Ammon's horn (tissue), 1 donor: Measurements from ENCODE around the gene KIF3A.

Experiments
- DNase-seq: peaks from one replicate; pipeline ENCODE4 v3.0.0-alpha.2; 2016; ENCODE audit warnings: low spot score

The KIF3A gene

GRCh38 chr5:132753135-132753987 is 16.0 kb upstream of the KIF3A start:
- peak; percentile 93 for DNase-seq

DNA sequence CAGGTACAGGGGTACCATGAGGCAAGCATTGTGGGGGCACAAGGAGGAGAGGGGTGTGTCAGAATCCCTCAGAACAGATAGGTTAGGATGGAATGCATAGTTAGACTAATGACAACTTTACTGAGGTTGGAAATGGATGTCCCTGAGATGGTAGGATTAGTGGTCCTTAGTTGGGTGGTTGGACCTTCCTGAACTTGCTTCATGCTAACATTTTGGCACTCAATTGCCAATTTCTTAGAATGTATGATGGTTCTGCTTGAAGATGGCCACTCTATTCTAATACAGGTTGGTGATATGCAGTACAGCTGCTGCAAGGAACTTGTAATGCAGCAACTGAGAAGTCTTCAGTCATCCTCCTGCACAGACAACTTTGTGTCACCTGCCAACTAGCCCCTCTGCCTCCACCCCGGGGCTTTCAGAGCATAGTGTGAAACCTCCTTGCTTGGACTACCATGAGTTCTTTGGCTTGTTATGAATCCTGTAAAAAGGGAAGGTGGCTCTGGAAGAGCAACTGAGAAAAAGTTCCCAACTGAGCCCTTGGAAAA is 15.3 kb upstream of the KIF3A start:
- no peak for DNase-seq

GRCh38 chr5:132751971-132752580 is 14.7 kb upstream of the KIF3A start:
- no peak for DNase-seq

DNA sequence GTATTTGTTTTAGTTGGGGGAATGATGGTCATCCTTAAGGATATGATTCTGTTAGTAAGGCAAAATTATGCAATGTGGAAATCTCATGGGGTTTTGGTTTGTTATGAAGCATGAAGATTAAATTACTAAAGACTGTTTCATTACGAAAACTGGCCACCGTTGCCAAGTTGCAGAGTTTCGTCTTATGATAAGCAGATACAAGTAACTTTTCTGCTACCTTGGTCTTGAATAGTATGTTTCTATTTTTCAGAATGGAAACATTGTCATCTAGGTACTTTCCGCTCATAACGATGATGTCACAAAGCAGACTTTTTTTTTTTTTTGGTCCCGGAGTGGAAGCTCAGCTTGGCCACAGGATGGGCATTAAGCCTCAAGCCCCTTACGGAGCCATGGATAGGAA is 14.1 kb upstream of the KIF3A start:
- no peak for DNase-seq

GRCh38 chr5:132750471-132751230 is 13.3 kb upstream of the KIF3A start:
- DNase-seq = no peak

DNA sequence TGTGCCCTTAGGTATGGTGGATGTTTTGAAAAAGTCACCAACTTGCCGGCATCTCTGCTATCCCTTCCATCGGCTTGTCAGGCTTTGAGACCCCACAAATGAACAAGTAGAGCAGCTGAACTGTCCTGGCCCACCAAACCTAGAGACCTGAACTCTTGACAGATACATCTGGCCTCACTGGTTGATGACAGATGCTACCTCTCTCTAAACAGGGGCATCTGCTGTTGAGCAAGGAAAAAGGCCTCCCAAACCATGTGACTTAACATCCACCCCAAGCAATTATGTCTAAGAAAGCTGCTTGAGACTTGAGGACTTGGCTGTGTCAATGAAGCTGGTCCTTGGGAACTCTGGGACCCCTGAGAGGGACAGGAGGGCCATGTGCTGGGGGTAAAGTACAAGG is 12.2 kb upstream of the KIF3A start:
- no peak for DNase-seq

GRCh38 chr5:132748522-132749000 is 11.2 kb upstream of the KIF3A start:
- DNase-seq = no peak

- no peak for DNase-seq
Observed at GRCh38 chr5:132747616-132748440, 10.5 kb upstream of the KIF3A start.

GRCh38 chr5:132746954-132747615 is 9.7 kb upstream of the KIF3A start, which contains the start of gene CCNI2:
TSS of gene CCNI2 (plus strand) at chr5:132747426. CDS start at chr5:132747496, 70 bp downstream.
- DNase-seq = peak; percentile 68

- DNase-seq = no peak
Observed at GRCh38 chr5:132746592-132746953, 9.2 kb upstream of the KIF3A start.

DNA sequence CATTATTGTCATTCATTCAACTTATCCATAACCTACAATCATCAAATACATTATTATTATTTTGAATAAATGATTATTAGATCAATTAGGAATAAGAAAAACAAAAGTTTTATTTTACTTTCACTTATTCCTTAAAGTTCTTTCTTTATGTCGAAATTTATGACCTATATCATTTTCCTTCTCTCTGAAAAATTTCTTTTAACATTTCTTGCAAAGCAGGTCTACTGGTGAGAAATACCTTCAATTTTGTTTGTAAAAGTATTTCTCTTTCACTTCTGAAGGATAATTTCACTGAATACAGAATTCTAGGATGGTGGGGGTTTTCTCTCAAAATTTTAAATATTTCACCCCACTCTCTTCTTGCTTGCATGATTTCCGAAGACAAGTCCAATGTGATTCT is 7.3 kb upstream of the KIF3A start:
- no peak for DNase-seq

DNA sequence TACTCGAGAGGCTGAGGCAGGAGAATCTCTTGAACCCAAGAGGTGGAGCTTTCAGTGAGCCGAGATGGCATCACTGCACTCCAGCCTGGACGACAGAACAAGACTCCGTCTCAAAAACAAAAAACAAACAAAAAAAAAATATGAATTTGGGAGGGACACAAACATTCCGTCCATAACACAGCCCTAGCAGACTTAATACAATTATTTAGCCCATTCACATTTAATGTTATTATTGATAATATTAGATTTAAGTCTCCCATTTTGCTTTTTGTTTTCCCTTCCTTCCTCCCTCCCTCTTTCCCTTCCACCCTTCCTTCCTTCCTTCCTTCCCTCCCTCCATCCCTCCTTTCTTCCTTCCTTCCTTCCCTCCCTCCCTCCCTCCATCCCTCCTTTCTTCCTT is 5.3 kb upstream of the KIF3A start:
- DNase-seq = no peak

DNA sequence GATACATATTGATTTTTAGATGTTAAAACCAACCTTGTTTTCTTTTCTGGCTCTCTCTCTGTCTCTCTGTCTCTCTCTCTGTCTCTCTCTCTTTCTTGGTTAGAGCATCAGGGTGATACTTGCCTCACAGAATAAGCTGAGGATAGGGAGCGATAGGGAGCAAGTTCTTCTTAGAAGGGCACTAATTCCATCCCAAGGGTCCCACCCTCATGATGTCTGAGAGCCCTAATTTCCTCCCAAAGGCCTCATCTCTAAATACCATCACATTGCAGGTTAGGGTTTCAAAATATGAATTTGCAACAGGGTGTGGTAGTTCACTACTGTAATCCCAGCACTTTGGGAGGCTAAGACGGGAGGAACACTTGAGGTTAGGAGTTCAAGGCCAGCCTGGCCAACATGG is 4.8 kb upstream of the KIF3A start:
- no peak for DNase-seq

GRCh38 chr5:132739232-132739631 is 1.9 kb upstream of the KIF3A start:
- DNase-seq = no peak

- DNase-seq = peak; percentile 42
Observed at GRCh38 chr5:132737982-132738681, 786 bp upstream of the KIF3A start.

- DNase-seq = no peak
Observed at GRCh38 chr5:132734687-132735086, 2.7 kb downstream of the KIF3A start.

GRCh38 chr5:132733499-132734148 is 3.7 kb downstream of the KIF3A start:
- DNase-seq = no peak

- DNase-seq = no peak
Observed at GRCh38 chr5:132729896-132730295, 7.5 kb downstream of the KIF3A start.

DNA sequence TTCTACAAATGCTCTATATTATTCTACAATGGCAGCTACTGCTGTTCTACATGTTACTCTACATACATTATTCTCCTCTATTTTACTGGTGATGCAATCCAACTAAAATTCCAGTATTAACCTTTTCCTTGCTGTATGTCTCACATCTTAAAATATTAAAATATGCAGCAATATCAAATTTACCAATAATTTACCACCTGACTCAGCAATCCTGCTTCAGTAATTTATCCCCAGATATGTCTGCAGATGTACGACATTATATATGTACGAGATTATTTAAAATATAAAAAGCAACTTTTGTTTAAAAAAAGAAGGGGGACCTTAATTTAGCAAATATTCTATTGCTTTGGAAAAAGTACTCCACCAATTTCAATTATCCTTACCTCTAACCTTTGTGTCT is 11.6 kb downstream of the KIF3A start:
- DNase-seq = no peak
